HEK293 (cell line): ENCODE results near the gene CFAP90.

Experiments
- ATF2 ChIP-seq: fragments of 450-650 bp; formaldehyde crosslinking; IDR thresholded peaks from 2 replicates; pipeline ENCODE4 v1.5.1; 2016; ENCODE audit warnings: missing biosample characterization, missing genetic modification characterization, low read depth
- HIC1 ChIP-seq: fragments of 450-650 bp; formaldehyde crosslinking; IDR thresholded peaks from 2 replicates; pipeline ENCODE4 v1.5.1; 2016; ENCODE audit warnings: missing biosample characterization, missing genetic modification characterization
- INSM2 ChIP-seq: fragments of 450-650 bp; formaldehyde crosslinking; IDR thresholded peaks from 2 replicates; pipeline ENCODE4 v1.5.1; 2016; ENCODE audit warnings: missing biosample characterization, missing genetic modification characterization
- KLF10 ChIP-seq: fragments of 450-650 bp; IDR thresholded peaks from 2 replicates; pipeline ENCODE4 v1.5.1; 2018; ENCODE audit warnings: missing biosample characterization, mild to moderate bottlenecking, missing genetic modification characterization
- KLF9 ChIP-seq: fragments of 450-650 bp; formaldehyde crosslinking; IDR thresholded peaks from 2 replicates; pipeline ENCODE4 v1.5.1; 2016; ENCODE audit warnings: missing biosample characterization, missing genetic modification characterization, low read depth
- PRDM1 ChIP-seq: fragments of 450-650 bp; formaldehyde crosslinking; IDR thresholded peaks from 2 replicates; pipeline ENCODE4; 2016; ENCODE audit warnings: missing biosample characterization, missing genetic modification characterization
- PRDM2 ChIP-seq: fragments of 450-650 bp; formaldehyde crosslinking; IDR thresholded peaks from 2 replicates; pipeline ENCODE4 v1.5.1; 2016; ENCODE audit warnings: missing biosample characterization, missing genetic modification characterization, borderline replicate concordance
- SP3 ChIP-seq: fragments of 450-650 bp; formaldehyde crosslinking; IDR thresholded peaks from 2 replicates; pipeline ENCODE4 v1.5.1; 2016; ENCODE audit warnings: missing biosample characterization, missing genetic modification characterization
- ZBTB1 ChIP-seq: fragments of 450-650 bp; formaldehyde crosslinking; IDR thresholded peaks from 2 replicates; pipeline ENCODE4 v1.5.1; 2016; ENCODE audit warnings: missing biosample characterization, missing genetic modification characterization
- ZBTB20 ChIP-seq: fragments of 450-650 bp; formaldehyde crosslinking; IDR thresholded peaks from 2 replicates; pipeline ENCODE4 v1.5.1; 2016; ENCODE audit warnings: missing biosample characterization, missing genetic modification characterization
- ZBTB21 ChIP-seq: fragments of 450-650 bp; formaldehyde crosslinking; IDR thresholded peaks from 2 replicates; pipeline ENCODE4 v1.5.1; 2017; ENCODE audit warnings: missing biosample characterization, missing genetic modification characterization
- ZNF114 ChIP-seq: fragments of 450-650 bp; formaldehyde crosslinking; IDR thresholded peaks from 2 replicates; pipeline ENCODE4 v1.5.0; 2017; ENCODE audit warnings: missing biosample characterization, missing genetic modification characterization
- ZNF133 ChIP-seq: fragments of 450-650 bp; formaldehyde crosslinking; IDR thresholded peaks from 2 replicates; pipeline ENCODE4 v1.5.1; 2016; ENCODE audit warnings: missing biosample characterization, missing genetic modification characterization
- ZNF140 ChIP-seq: fragments of 450-650 bp; formaldehyde crosslinking; IDR thresholded peaks from 2 replicates; pipeline ENCODE4 v1.5.1; 2016; ENCODE audit warnings: missing biosample characterization, missing genetic modification characterization
- ZNF146 ChIP-seq: fragments of 450-650 bp; formaldehyde crosslinking; IDR thresholded peaks from 2 replicates; pipeline ENCODE4 v1.5.1; 2016; ENCODE audit warnings: missing biosample characterization, missing genetic modification characterization
- ZNF148 ChIP-seq: fragments of 450-650 bp; formaldehyde crosslinking; IDR thresholded peaks from 2 replicates; pipeline ENCODE4 v1.5.0; 2017; ENCODE audit warnings: missing biosample characterization, missing genetic modification characterization, borderline replicate concordance
- ZNF37A ChIP-seq: fragments of 450-650 bp; IDR thresholded peaks from 2 replicates; pipeline ENCODE4 v1.5.1; 2018; ENCODE audit warnings: missing biosample characterization, missing genetic modification characterization
- ZNF48 ChIP-seq: fragments of 450-650 bp; formaldehyde crosslinking; IDR thresholded peaks from 2 replicates; pipeline ENCODE4 v1.5.1; 2016; ENCODE audit warnings: missing biosample characterization, missing genetic modification characterization
- ZNF501 ChIP-seq: fragments of 450-650 bp; formaldehyde crosslinking; IDR thresholded peaks from 2 replicates; pipeline ENCODE4 v1.5.1; 2016; ENCODE audit warnings: missing biosample characterization, missing genetic modification characterization
- ZNF571 ChIP-seq: fragments of 450-650 bp; formaldehyde crosslinking; IDR thresholded peaks from 2 replicates; pipeline ENCODE4 v1.5.0; 2017; ENCODE audit warnings: missing biosample characterization, missing genetic modification characterization
- ZNF610 ChIP-seq: fragments of 450-650 bp; formaldehyde crosslinking; IDR thresholded peaks from 2 replicates; pipeline ENCODE4 v1.5.1; 2016; ENCODE audit warnings: missing biosample characterization, missing genetic modification characterization, borderline replicate concordance
- ZNF658 ChIP-seq: fragments of 450-650 bp; formaldehyde crosslinking; IDR thresholded peaks from 2 replicates; pipeline ENCODE4; 2016; ENCODE audit warnings: missing biosample characterization, missing genetic modification characterization
- ZNF670 ChIP-seq: fragments of 450-650 bp; formaldehyde crosslinking; IDR thresholded peaks from 2 replicates; pipeline ENCODE4 v1.5.1; 2016; ENCODE audit warnings: missing biosample characterization, missing genetic modification characterization, low read depth
- ZNF747 ChIP-seq: fragments of 450-650 bp; formaldehyde crosslinking; IDR thresholded peaks from 2 replicates; pipeline ENCODE4 v1.5.1; 2016; ENCODE audit warnings: missing biosample characterization, missing genetic modification characterization
- ZNF768 ChIP-seq: fragments of 450-650 bp; formaldehyde crosslinking; IDR thresholded peaks from 2 replicates; pipeline ENCODE4 v1.5.1; 2018; ENCODE audit warnings: missing biosample characterization, mild to moderate bottlenecking, missing genetic modification characterization
- ZNF830 ChIP-seq: fragments of 450-650 bp; IDR thresholded peaks from 2 replicates; pipeline ENCODE4 v1.5.0; 2018; ENCODE audit warnings: missing biosample characterization, missing genetic modification characterization, low read depth, mild to moderate bottlenecking, moderate library complexity
- ZSCAN5A ChIP-seq: fragments of 450-650 bp; formaldehyde crosslinking; IDR thresholded peaks from 2 replicates; pipeline ENCODE4 v1.5.1; 2016; ENCODE audit warnings: missing biosample characterization, missing genetic modification characterization

CFAP90 gene

GRCh38 chr5:7868427-7868772, 17.5 kb upstream of the CFAP90 start (continued):
- TF ChIP-seq ZNF48 (tag by site-specific recombination) (no peak), ZNF571 (no peak), ZNF146 (tag by site-specific recombination) (no peak), INSM2 (tag by site-specific recombination) (no peak), ZBTB21 (no peak), ZNF133 (tag by site-specific recombination) (0 out of 2 replicates have a peak, but pooled peaks have one; percentile 22), ZNF670 (tag by site-specific recombination) (no peak), KLF10 (no peak), ATF2 (tag by site-specific recombination) (no peak), ZNF768 (tag by site-specific recombination) (no peak), PRDM1 (tag by site-specific recombination) (peak; percentile 93), KLF9 (tag by site-specific recombination) (no peak), ZNF830 (tag by site-specific recombination) (no peak), ZNF658 (tag by site-specific recombination) (no peak), ZNF140 (tag by site-specific recombination) (no peak), ZBTB20 (tag by site-specific recombination) (0 out of 2 replicates have a peak, but pooled peaks have one; percentile 10), ZSCAN5A (no peak), ZNF747 (tag by site-specific recombination) (no peak), ZNF37A (tag by site-specific recombination) (no peak), ZNF501 (tag by site-specific recombination) (no peak), ZNF148 (tag by site-specific recombination) (no peak), HIC1 (tag by site-specific recombination) (no peak), ZNF610 (no peak), ZBTB1 (0 out of 2 replicates have a peak, but pooled peaks have one; percentile 34), SP3 (tag by site-specific recombination) (no peak), ZNF114 (tag by site-specific recombination) (no peak), PRDM2 (tag by site-specific recombination) (no peak)
